Measurements from ENCODE around the gene CH25H. TPM values are rescaled to one million over a fixed set of nuclear protein-coding genes. Genes with fewer than 3 reads are reported as not detected.
A peak's percentile ranks its signal among the peaks of the same experiment; 100 is the strongest.

Gene CH25H
- total and polyA plus RNA-seq, 10 donors, result 0.72 to 8.8 (median 2.1) TPM

GRCh38 chr10:89163265-89163995, 43.7 kb downstream of the CH25H start:
- Histone ChIP-seq H3K4me3 (peak overlapping the region in 2 of 8 donors; percentile 24 to 52), H3K9me3 (no peaks in the 10 kb centered on the region), H3K4me1 (peaks cover 5 to 19% (median 16%) of the 10 kb centered on the region in 6 donors), H3K27me3 (replicated peaks in 1 of 7) (no peaks in the 10 kb centered on the region), H3K36me3 (no peaks in the 10 kb centered on the region), H3K27ac (peak overlapping the region in 7 of 8 donors; percentile 2 to 73 (median 56))
- WGBS, 5 donors, result 2 to 4% (median 4%) methylated on average over 6 of the region's 6 CpGs
- intact Hi-C loops (cut with DNase I; ENCODE audit: low total_unique reads), result no loop called here
- peak in 1 of 3 donors; percentile 83 for TF ChIP-seq POLR2AphosphoS5 (IDR thresholded peaks at IDR 0.05)
- TF ChIP-seq, protein P1, sequence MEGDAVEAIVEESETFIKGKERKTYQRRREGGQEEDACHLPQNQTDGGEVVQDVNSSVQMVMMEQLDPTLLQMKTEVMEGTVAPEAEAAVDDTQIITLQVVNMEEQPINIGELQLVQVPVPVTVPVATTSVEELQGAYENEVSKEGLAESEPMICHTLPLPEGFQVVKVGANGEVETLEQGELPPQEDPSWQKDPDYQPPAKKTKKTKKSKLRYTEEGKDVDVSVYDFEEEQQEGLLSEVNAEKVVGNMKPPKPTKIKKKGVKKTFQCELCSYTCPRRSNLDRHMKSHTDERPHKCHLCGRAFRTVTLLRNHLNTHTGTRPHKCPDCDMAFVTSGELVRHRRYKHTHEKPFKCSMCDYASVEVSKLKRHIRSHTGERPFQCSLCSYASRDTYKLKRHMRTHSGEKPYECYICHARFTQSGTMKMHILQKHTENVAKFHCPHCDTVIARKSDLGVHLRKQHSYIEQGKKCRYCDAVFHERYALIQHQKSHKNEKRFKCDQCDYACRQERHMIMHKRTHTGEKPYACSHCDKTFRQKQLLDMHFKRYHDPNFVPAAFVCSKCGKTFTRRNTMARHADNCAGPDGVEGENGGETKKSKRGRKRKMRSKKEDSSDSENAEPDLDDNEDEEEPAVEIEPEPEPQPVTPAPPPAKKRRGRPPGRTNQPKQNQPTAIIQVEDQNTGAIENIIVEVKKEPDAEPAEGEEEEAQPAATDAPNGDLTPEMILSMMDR (IDR thresholded peaks at IDR 0.05 in 8 of 11, conservative IDR thresholded peaks at IDR 0.05 in 3 of 11), result no peak
- DNase-seq, result peak; percentile 70

DNA sequence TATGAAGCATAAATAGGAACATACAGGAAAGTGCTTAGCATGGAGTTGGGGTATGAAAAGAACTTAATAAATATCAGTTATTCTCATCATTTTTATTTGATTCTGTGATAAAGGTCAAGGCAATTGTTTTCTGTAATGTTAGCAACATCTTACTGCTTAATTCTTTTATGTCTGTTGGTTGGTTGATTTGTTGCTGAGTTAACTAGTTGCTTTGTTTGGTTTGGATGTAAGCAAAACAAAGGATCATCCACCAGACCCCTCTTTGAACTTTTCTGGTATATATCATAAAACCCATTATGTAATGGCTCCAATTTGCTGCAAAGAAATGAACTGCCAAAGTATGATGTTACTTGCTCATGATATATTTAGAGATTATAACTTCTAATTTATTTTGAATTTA, 44.5 kb downstream of the CH25H start:
- intact Hi-C loops (cut with DNase I; ENCODE audit: low total_unique reads), result no loop called here
- H3K27ac ChIP-seq, result no peak overlapping the region
- H3K36me3 ChIP-seq, result no peaks in the 10 kb centered on the region
- no peaks in the 10 kb centered on the region for H3K9me3 ChIP-seq
- no peak for DNase-seq
- no peaks in the 10 kb centered on the region for H3K27me3 ChIP-seq (replicated peaks in 1 of 7)
- H3K4me3 ChIP-seq, result no peak overlapping the region
- TF ChIP-seq POLR2A (IDR thresholded peaks at IDR 0.05) (no peak), POLR2AphosphoS5 (IDR thresholded peaks at IDR 0.05) (no peak)
- TF ChIP-seq, protein P1 (IDR thresholded peaks at IDR 0.05 in 8 of 11, conservative IDR thresholded peaks at IDR 0.05 in 3 of 11), result no peak
- H3K4me1 ChIP-seq, result peaks cover 5 to 19% (median 16%) of the 10 kb centered on the region in 6 donors

- H3K36me3 ChIP-seq, result no peaks in the 10 kb centered on the region
- H3K27ac ChIP-seq, result no peak overlapping the region
- no peak for DNase-seq
- TF ChIP-seq, protein P1 (IDR thresholded peaks at IDR 0.05 in 8 of 11, conservative IDR thresholded peaks at IDR 0.05 in 3 of 11), result no peak
- TF ChIP-seq POLR2A (IDR thresholded peaks at IDR 0.05), result no peak
- TF ChIP-seq POLR2AphosphoS5 (IDR thresholded peaks at IDR 0.05), result no peak
- H3K4me3 ChIP-seq, result no peak overlapping the region
- peaks cover 5 to 25% (median 16%) of the 10 kb centered on the region in 6 donors for H3K4me1 ChIP-seq
- H3K27me3 ChIP-seq (replicated peaks in 1 of 7), result no peaks in the 10 kb centered on the region
- 79 to 90% (median 84%) methylated on average over 1 of the region's 1 CpG for whole genome bisulfite sequencing, 5 donors
- no peaks in the 10 kb centered on the region for H3K9me3 ChIP-seq
- intact Hi-C loops (cut with DNase I; ENCODE audit: low total_unique reads), result no loop called here
Observed at GRCh38 chr10:89160339-89160738, 46.8 kb downstream of the CH25H start.

- intact Hi-C loops (cut with DNase I; ENCODE audit: low total_unique reads), result no loop called here
- WGBS, 5 donors, result 88 to 97% (median 91%) methylated on average over 1 of the region's 1 CpG
- TF ChIP-seq, protein P1 (IDR thresholded peaks at IDR 0.05 in 8 of 11, conservative IDR thresholded peaks at IDR 0.05 in 3 of 11), result no peak
- TF ChIP-seq POLR2A (IDR thresholded peaks at IDR 0.05) (no peak), POLR2AphosphoS5 (IDR thresholded peaks at IDR 0.05) (no peak)
- Histone ChIP-seq H3K9me3 (no peaks in the 10 kb centered on the region), H3K4me1 (peaks cover 5 to 25% (median 16%) of the 10 kb centered on the region in 6 donors), H3K27ac (no peak overlapping the region), H3K36me3 (no peaks in the 10 kb centered on the region), H3K27me3 (replicated peaks in 1 of 7) (no peaks in the 10 kb centered on the region), H3K4me3 (no peak overlapping the region)
- no peak for DNase-seq
Observed at GRCh38 chr10:89159761-89160160, 47.4 kb downstream of the CH25H start.
